NOMO-1 treated with dmso at 0.1 percent for 144 hours (cell line): ENCODE data around the gene CHIC2.

Experiments
- DNase-seq: peaks from one replicate; lab custom pipeline; 2025; ENCODE audit not compliant: unreplicated experiment; lab: John Stamatoyannopoulos, UW

CHIC2 gene

DNA sequence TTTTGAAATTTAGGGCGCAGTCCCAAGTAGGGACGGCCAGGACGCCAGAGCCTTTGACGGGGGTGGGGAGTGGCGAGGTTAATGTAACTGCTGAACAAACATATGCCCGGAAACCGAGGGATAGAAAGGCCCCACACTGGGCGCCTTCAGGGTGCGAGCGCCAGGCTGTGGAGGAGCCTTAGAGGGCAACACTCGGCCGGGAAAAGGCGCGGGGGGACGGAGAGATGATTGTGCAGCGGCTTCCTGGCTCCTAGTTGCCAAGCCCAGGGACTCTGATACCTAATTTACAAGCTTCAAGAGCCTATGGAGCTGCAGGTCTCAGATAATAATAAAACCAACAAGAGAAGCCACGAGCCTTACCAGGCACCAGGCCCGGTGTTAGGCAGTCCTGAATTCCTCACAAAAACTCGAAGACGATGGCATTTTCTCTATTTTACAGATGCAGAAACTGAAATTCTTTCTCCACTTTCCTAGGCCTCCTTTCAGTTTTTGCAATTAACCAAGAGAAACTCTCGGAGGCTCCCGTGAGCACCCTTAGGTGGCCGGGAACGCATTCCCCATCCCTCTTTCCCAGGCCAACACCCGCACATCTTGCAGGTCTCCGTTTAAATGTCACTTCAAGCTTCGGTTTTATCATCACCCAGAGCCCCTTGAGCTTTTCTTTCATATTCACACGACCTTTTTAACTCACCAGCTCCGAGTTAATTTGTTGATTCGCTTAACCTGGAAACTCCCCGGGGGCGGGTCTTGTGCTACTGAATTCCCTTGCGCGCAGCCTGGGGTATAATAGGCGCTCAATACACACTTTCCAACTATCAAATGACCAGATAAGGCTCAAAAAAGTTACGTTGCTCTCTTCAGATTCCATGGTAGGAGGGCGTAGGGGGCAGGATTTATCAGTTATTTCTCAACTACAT lies 29.2 kb upstream of the CHIC2 start:
- DNase-seq: no peak

DNA sequence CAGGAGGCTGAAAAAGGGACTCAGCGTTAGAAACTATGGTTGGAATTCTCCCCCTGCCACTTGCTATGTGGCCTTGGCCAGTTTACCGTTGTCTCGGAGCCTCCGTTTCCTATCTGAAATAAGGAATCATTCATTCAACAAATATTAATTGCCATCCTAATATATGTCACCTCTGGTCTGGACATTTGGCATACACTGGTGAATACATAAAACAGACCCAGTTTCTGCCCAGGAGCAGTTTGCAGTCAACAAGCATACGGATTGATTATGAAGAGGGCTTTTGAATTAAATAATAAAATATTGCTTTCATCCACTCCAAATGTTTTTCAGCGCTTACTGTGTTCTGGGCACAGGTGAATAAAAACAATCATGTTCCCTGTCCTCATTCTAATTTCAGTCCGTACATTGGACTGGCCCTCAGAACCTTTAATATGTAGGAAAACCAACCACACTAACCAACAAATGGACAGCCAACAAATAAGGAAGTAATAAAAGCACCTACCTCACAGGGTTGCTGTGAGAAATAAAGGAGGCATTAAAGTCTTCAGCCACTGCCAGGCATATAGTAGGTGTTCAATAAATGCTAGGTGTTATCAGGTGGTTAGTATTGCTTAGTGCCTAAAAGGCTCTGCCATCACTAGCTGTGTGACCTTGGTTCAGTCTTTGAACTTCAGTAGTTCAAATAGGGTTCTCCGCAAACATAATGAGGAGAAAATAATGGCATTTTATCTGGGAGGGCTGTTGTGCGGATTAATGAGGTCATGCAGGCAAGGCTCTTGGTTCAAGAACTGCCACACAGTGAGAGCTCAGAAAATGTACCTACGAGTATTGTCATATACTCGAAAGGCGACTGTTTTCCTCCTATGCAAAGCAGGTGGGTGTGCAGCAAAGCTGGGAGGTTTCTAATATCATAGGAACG lies 28.3 kb upstream of the CHIC2 start:
- DNase-seq: no peak

DNA sequence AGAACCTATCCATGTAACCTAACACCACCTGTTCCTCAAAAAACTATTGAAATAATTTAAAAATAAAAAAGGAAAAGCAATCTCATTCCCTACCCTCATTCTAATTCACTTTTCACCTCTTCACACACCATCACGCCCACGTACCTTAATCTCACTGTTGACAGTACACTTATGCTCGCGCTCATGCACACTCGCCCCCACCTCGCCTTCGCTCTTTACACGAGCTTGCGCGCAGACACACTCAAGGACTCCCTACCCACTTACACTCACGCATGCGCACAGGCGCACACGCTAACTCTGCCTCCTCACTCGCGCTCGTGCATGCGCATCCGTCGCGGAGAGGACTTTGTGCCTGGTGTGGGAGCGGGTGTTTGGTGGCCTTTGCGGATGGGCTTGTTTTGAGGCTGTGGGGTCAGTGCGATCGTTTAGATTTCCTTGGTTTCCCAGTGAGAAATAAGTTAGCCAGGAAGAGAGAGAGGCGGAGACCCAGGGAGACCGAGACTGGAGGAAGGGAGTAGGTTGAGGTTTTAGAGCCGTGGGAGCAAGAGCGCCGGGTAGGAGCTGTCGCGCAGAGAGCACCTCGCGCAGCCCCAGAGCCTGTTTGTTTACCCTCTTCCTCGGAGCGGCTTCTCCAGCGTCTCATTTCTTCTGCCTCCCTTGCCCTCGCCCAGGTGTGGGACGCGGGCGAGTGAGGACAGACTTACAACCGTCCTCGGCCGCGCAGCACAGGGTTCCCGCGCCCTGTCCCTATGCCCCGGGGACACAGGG lies 27.4 kb upstream of the CHIC2 start:
- DNase-seq: peak; percentile 68

DNA sequence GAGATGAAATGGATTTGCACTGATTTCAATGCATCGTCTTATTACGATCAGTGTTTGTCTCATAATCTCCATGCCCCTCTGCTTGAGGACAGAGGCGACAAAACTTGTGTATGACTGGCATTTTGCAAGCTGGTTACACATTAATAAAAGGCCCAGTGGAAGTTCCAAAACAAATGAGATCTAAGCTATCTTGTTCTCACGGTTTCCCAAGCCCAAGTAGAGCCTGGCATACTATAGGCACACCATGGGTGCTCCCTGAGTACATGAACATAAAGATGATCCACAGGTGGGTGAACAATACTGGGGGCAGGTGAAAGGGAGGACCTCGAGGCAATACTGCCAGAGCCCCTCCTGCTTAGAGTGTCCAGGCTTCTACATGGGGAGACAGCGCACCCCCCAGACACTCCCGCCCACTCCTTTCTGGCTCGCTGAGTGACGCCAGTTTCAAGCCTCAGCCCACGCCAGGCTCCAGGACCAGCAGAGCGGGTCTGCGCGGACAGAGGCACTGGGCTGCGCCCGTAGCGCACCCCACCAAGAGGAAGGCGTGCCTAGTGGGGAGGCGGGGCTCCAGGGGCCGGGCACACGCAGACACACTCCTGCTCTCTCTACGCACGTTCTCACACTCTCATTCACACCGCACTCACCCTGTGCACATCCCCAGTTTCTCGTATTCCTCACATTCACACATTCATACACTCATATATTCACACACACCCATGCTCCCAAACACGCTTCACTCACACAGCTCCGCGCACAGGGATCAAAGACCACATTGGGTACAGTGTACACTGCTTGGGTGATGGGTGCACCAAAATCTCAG lies 26.6 kb upstream of the CHIC2 start:
- DNase-seq: no peak

DNA sequence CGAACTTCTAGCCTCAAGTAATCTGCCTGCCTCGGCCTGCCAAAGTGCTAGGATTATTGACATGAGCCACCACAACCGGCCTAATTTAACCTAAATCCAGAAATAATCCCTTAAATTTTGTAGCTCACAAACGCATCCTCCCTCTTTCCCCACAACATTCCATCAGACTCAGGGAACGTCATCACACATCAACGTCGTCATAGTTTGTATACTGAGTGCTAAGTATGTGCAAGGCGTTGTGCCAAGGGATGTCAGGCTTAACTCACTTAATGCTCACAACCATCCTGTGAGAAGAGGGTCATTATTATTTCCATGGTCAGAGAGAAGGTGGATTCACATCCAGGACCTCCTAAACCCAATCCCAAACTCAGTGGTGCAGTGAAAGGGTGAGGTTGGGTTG lies 26.0 kb upstream of the CHIC2 start:
- no peak for DNase-seq

DNA sequence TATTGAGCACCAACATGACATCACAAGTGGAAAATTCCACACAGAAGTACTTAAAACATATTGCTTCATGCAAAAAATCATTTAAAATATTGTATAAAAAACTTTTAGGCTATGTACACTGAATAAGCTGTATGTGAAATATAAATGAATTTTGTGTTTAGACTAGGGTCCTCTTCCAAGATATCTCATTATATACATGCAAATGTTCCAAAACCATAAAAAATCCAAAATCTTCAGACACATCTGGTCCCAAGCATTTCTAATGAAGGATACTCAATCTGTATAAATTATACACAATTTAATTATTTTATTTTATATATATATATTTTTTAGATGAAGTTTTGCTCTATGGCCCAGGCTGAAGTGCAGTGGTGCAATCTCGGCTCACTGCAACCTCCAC lies 25.5 kb upstream of the CHIC2 start:
- DNase-seq: no peak

DNA sequence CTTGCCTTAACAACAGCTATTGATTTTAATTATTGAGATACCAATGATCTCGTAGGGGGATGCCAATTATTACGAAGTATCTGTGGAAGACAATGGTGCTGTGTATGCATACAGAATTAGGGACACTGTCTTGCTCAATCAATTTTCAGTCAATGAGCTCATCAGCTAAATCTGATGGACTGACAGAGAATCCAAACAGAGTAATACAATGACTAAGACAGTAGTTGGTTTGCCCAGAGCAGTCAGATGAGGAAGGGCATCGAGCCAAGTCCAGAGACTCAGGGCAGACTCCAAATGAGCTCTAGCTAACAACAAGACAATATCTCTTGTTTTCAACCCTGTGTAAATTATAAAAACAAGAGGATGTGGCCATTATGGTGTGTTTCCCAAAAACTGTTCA lies 20.9 kb upstream of the CHIC2 start:
- no peak for DNase-seq

DNA sequence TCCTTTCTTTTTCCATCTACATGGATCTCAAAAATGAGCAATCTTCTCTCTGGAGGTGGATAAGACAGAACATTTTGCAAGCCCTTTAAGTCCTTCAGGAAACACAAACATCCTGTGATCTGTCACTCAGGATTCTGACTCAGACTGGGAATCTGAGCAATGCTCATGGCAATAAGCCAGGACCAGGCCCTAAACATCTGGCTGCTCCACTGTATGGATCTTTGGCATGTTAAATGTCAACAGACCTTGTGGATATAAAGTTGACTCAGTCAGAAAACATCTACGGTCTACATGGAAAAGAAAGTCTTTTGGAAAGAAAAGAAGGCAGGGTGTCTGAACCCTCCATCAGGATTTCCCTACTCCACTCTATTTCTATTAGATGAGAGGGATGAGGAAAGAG lies 17.8 kb upstream of the CHIC2 start:
- no peak for DNase-seq

DNA sequence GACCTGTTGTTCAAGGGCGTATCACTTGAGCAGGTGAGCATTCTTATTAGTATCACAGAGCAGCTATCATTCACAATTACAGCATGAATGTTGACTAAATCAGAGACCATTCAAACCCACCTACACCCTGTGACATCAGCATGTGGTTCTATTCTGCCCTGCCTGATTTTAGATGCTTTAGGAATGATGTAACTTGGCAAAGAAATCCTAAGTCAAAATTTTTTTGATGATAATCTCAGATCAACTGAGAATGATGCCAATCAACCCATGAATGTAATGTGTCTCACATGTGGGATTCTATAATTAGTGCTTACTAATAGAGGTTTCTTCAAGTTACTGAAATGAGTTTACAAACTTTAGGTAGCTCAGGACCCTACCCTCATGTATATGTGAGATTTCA lies 13.4 kb upstream of the CHIC2 start:
- DNase-seq: no peak

DNA sequence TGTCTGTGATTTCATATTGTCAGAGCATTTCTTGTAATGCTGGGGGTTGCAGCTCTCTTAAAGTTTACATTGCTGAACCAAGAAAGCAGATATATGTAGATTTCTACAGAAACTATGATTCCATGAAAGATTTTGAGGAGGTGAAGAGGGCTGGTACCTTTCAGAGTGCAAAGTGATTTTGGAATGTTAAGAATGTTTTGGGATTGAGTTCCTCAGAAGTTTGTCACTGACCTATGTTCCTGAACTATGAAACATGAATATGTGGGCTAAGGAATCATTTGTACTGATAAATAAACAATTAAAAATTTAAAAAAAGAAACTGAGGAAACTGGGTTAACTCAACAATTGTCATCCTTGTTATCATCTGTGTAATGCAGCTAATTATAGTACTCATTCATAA lies 12.3 kb upstream of the CHIC2 start:
- no peak for DNase-seq

DNA sequence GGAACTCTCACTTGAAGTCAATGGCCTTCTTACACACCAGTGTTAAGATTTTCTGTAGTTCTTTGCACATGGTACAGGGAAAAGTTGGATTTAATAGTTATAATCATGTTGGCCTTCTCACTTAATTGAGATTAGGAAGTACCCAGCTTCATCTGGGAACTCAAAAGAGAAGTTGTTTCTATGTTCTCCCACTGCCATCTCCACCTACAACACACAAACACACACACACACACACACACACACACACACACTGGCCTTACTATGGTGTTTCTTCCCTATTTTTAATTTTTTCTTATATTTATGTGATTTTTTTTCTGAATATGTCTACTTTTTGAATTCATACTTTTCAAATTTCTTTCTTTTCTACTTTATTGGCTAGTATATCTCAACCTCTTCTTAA lies 10.0 kb upstream of the CHIC2 start:
- DNase-seq: no peak

DNA sequence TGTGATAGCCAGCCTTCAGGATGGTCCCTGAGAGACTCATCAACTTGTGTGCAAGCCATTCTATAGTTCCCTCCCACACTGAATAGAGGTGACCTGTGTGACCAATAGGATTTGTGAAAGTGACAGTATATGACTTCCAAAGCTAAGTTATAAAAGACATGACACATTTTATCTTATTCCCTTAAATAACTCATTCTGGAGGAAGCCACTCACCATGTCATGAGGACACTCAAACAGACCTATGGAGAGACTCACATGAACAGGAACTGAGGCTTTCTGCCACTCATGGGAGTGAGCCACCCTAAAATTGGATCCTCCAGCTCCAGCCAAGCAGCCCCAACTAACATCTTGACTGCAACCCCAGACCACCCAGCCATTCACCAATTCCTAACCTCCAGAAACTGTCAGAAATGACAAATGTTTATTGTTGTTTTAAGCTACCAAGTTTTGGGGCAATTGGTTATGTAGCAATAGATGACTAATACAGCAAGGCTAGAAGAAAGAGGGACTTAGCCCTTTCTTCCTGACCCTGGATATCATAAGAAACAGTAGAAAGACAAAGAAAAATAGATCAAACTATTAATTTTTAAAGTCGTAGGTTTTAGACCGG lies 9.0 kb upstream of the CHIC2 start:
- no peak for DNase-seq

DNA sequence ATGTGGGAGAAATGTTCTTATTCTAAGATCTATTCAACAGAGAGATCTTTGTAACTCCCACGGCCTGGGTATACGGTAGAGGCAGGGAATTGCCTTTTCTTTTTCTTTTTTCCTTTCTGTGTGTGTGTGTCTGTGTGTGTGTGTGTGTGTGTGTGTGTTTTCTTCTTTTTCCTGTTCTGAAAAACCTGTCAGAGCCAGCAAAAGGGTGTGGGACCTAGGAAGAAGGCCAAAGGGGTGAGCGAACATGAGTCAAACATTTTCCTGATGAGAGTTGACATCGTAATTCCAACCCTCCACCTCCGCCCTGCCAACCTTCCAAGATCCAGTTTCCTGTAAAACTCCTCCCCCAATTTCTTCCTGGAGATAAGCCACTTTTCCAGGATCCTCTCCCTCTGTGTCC lies 2.8 kb upstream of the CHIC2 start:
- no peak for DNase-seq

DNA sequence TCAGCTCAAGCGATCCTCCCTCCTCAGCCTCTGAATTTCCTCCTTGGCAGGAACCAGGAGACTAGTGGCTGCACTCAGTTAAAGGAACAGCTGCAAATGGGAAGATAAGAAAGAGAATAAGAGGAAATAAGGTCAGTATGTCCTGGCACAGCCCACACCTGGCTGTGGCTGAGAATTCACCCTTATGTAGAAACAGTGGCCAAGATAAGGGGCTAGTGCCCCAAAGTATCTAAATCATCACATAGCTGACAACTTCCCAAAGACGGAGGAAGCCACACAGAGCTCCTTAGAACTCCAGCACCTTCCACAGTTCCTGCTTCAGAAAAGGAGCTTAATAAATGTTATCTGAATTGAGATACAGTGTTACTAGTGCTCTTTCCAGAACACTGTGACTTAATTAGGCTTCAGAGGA lies 2.3 kb upstream of the CHIC2 start:
- DNase-seq: no peak

DNA sequence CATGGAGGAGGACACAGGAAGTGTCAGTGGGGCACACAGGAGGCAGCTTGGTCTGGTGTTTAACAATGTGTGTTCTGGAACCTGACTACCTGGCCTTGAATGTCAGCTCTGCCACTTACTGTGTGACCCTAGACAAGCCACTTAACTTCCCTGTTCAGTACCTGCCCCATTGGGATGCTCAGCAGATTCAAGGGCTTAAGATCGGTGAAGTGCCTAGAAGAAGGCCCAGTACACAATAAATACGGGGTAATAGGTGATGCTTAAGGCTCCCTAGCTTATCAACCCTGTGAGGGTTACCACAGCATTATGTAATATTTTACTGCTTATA lies 1.6 kb upstream of the CHIC2 start:
- no peak for DNase-seq

DNA sequence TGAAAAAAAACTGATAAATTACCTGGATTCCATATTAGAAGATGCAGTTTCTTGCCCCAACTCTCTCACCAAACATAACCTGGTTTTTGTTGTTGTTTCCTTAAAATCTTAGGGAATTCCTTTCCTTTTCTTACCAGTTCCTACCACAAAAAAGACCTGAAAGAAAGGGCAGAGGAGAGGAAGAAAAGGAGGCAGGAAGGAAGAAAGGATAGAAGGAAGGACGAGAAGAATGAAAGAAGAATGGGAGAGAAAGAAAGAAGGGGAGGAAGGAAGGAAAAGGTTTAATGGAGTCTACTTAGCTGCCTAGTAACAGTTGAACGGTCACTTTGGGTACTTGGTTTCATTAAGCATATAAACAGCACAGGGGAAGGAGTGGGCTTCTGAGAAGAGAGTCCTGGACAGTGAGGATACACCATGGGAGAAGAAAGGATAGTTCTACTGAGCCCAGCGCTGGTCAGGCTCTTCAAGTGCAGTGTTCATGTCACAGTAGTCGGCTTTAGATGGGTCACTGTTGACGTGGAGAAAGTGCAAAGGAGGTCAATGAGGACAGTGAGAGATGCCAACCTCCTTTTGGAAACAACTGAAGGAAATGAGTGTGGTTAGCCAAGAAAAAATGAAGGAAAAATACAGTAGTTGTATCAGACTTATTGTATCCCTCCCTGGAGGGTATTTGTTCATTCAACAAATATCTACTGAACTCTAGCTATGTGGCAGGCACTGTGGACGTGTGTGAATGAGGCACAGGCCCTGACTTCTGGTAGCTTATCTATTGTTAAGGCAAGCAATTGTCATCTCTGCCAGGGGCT lies 1.1 kb upstream of the CHIC2 start:
- DNase-seq: no peak

DNA sequence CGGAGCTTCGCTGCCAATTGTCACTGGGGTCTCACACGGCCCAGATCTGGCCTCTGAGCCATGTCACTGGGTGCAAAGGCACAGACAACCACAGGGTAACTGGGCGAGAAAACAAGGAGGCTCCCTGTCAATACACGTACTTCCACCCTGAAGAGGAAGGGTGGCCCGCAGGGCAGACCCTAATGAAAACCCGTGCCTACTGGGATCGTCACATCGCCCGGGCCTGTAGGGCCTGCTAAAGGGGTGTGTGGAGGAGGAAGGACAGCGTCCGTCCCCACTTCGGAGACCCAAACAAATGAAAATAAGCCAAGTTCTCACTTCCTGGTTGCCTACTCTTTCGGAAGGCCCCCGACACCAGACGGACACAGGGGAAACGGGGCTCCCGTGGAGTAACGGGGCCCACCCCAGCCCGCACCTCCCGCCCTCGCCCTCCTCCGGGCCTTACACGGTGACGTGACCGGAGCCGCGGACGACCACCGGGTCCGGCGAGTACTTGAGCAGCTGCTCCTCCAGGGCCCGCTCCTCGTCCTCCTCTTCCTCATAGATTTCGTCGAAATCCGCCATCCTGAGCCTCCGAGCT lies 578 bp downstream of the CHIC2 start:
- no peak for DNase-seq

DNA sequence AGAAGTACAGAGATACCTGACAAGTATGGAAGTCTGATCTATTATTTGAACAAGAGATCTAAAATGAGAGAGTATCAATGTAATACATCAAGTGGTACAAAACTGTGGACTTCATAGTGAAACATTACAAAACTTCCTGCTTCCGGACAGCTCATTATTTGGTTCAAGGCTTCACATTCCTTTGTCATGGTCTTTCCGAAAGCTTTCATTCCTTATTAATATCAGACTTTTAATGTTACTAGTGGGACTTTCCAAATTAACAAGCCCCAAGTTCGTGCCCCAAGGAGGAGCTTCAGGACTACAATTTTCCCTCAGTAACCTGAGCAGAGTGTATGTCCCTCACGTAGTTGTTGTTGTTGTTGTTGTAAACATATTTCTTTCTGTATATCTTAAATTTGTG lies 1.2 kb downstream of the CHIC2 start:
- DNase-seq: no peak

DNA sequence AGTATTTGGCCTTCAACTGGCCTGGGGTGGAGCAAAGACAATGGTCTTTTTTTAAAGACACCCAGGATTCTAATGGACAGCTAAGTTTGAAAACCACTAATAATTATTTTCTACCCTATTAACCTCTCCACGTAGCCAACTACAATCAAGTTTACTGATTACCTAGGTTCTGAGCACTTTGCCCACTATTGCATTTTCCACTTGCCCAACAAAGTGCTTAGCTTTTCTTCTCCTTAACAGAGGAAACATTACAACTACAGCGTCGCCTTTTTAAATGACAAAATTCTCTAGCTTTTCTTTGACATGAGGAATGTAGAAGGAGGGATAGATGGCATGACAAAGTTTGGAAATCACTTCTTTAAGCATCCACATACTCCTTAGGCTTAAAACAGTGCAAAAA lies 2.0 kb downstream of the CHIC2 start:
- DNase-seq: no peak
